Stimulated activated CD8-positive, alpha-beta memory T cell treated with anti-CD3 and anti-CD28 coated beads, Interleukin-4, amount 100 ng/mL, for 1 hour (primary cell): Measurements from ENCODE around the gene ACSL4.
"Not testable (repeated sequence)": the region's sequence is repeated elsewhere in the genome, so short reads cannot be mapped to it uniquely, and the experiment has no call there.

Source experiments
- DNase-seq, 2 donors: peaks; one replicate each; pipeline ENCODE4 v3.0.0-alpha.2; 2020; ENCODE audit warnings: low read depth in 2 of 2, low spot score in 1 of 2

The ACSL4 gene

DNA sequence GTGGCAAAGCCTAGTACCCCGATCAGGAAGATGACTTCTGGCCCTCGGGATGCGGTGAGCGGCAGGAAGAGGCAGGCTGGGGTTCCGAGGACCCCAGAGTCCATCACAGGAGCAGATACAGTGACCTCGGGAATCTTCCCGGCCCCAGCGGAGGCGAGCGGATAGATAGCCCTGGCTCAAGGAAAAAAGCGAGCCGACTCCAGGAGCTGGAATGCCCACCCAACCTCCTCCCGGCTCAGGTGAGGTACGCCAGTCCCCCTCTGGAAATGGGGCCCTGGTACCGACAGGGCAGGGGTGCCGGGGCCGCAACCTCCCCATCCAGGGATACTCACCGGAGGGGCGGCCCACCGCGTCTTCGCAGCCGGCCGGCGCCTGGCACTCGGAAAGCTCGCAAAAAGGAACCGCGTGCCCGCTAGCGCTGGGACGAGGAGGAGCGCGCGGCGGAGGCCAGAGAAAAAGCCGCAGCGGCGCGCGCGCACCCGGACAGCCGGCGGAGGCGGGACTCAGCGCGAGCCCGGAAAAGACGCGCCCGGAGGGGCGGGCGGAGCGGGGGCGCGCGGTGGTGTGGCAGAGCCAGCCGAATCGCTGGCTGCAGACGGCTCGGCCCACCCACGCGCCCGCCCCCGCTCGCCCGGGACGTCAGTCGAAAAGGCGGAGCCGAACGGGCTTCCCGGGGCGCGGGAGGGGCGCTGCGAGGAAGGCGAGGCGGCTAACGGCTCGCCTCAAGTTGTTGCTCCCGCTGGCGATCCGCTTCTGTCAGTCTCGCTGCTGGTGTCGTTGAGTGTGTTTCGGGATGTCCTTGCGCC, at the start of gene ACSL4:
TSS of gene ACSL4 (minus strand) at position 451 of the 806 bp plus-strand sequence. CDS start 49,894 bp downstream, outside the sequence.
- DNase-seq: peak; percentile 63 to 77

DNA sequence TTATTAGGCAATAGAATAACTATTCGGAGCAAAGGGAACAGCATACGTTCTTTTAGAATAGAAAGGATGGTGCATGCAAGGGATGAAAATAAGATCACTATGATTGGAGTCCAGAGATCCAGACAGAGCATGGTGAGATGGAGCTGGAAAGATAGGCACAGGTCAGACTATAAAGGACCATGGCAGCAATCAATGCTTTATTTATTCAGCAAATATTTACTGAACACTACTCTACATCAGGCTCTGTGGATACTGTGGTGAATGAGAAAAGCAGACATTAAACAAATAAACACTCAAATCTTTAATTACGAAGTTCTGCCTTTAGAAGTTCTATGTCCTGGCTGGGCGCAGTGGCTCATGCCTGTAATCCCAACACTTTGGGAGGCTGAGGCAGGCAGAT, 44.7 kb upstream of the ACSL4 start:
- no peak for DNase-seq

DNA sequence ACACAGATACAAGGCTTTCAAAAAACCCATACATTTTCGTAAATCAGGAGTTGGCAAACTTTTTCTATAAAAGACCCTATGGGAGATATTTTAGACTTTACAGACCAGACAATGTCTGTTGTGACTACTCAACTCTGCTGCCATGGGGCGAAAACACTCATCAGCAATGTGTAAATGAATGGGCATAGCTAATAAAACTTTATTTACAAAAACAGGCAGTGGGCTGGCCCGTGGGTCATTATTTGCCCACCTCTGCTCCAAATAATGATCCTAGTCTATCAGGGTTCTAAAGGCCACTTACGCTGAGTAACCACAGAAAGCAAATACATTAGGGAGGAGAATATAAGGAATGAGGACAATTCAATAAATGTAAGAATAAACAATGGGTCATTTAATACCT, 43.9 kb upstream of the ACSL4 start:
- DNase-seq: no peak

DNA sequence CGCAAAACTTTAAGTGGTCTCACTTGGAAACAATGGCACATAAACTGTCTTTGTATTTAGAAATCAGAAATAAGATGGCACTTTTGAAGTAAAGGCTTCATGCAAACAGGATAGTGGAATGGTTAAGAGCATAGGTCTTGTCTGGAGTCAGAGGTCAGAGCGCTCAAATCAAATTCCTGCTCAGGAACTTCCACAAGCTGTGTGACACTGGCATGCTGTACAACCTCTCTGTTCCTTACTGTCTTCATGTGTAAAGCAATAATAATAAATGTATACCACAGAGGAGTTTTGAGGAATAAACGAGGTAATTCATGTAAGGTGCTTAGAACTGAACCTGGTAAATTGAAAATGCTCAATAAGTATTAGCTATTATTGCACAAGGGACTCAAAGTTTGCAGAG, 43.4 kb upstream of the ACSL4 start:
- DNase-seq: no peak

DNA sequence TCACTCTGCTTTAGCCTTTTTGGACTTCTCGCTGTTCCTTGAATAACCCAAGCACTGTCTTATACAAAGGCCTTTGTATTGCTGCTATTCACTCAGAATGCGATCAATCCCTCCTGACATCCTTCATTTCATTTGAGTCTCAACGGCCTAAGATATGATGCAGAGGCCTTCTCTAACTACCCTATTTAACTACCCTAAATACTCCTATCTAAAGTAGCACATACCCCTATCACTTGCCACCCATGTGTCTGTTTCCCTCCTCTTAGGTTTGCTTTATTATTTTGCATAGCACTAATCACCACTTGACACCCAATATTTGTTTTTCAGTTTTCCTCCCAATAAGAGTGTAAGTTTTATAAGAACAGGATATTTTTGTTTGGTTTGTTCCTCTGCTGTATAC, 42.3 kb upstream of the ACSL4 start:
- no peak for DNase-seq

DNA sequence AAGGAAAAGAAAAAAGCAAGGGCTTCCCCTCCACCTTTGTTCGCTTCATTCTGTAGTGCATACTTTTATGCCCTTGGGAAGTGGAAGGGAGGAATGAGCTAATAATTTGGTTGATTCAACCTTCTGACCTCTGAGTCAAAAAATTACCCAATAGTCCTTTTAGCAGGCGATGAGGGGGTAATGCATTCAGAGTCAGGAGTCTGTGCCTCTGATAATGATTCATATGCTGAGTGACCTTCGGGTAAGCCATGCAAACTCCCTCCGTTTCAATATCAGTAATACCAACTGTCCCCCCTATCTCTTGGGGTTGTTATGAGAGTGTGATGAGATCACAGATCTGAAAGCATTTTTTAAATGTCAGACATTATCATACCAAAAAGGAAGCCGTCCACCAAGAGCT, 41.6 kb upstream of the ACSL4 start:
- DNase-seq: no peak

DNA sequence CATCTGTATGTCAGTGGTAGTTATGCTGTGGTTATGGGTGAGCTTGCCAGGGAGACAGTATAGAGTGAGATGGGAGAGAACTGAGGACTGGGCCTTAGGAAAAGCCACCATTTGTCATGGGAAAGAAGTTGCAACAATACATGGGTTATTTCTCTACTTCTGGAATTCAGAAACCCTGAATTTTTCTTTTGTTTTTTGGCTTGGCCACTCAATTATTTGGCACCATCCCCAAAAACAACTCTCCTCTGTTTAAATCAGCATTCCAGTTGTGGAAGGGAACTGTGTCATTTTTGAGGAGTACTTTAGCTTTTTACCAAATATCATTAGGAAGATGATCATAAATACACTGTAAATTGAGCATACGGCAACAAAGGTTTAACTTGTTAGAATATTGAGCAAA, 41.1 kb upstream of the ACSL4 start:
- no peak for DNase-seq

DNA sequence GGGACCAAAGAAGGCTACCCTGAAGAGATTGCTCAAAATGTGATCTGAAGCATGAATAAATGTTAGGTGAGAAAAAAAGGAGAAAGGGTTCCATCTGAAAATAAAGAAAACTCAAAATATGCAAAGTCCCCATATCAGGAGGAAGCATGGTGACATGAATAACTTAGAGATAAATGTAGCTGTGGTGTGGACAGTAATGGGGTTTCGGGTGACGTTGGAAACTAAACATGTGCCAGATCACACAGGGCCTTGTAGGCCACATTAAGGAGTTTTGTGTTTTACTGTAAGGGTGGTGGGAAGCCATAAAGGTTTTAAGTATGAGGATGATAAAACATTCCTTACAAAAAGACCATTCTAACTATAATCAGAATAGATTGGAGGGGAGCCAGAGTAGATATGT, 40.3 kb upstream of the ACSL4 start:
- no peak for DNase-seq

DNA sequence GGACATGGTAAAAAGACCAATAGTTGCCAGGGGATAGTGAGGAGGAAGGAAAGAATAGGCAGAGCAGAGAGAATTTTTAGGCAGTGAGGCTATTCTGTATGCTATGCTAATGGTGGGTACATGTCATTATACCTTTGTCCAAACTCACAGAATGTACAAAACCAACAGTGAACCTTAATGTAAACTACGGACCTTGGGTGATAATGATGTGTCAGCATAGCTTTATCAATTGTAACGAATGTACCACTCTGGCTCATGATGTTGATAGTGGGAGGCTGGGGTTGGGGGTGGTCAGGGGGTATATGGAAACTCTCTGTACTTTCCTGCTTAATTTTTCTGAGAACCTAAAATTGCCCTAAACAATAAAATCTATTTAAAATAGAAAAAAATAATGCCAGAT, 37.7 kb upstream of the ACSL4 start:
- DNase-seq: no peak

DNA sequence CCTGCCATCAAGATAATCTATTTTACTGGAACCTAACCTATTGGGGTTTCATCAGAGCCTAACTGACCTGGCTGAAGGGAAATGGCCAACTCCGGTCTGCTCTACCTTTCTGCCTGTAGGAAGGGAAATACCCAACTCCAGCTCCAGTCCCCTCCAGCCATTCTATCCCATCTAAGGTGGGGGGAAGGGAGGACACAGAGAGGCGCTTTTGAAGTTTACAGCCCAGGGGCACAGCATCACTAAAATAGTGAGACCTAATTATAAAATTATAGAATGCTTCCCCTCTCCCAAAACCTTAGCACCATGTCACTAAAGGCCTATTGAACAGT, 27.8 kb upstream of the ACSL4 start:
- DNase-seq: no peak

DNA sequence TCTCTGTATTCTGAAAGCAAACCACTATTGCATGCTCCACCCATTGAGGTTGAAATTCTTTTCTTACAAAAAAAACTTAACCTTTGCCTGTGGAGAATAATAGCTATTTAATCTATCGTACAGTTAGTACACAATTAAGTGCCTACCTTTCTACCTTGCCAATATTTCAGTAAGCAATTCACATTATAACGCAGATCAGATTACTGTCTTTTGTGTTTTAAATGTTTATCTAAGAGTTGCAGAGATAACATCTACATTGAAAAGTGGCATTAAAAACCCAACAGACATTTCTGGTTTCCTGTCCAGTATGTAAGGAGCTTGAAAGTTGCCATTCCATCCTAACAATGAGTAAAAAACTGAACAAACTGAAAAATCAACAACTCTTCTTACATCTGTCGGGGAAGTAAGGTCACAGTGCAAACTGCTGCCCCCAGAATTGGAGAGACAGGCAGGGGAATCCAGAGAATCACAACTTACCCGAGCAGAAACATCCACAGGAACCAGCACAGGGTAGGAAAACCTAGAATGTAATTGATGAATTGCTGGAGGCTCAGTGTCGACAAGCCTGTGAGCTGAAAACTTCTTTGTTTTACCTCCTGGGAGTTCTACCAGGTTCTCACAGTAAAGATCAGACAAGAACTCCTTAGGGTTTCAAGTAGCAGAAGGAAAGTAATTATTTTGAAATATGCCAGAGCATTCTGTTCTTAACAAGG, 27.3 kb upstream of the ACSL4 start:
- DNase-seq: no peak

DNA sequence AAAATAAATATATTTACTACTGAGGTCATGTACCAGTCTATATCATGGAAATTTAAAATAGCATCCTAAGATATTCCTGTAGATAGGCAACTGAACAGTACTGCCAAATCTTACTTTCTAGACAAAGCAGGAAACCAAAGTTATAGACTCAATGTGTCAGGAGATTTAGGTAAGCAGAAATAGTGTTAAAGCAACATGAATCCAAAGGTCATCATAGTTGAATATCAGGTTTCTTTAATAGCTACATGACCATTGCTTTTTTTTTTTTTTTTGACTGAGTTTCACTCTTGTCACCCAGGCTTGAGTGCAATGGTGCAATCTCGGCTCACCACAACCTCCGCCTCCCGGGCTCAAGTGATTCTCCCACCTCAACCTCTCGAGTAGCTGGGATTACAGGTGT, 20.2 kb upstream of the ACSL4 start:
- no peak for DNase-seq

DNA sequence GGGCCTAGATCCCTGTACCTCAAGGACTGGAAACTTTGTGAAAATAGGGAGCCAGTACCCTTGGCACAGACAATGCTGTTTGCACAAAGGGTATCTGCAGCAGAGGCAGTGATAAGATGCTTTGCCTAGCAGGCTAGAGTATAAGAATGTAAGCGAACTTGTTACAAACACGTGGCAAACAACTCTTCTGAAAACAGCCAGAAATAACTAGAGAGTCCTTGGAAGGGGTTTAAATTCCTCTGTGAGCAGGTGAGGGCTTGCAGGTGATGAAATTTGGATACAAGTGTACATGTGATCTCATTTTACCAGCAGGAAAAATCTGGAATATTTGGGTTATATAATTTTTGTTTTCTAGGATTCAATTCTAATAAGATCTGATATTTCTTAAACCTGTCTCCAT, 18.6 kb upstream of the ACSL4 start:
- no peak for DNase-seq

DNA sequence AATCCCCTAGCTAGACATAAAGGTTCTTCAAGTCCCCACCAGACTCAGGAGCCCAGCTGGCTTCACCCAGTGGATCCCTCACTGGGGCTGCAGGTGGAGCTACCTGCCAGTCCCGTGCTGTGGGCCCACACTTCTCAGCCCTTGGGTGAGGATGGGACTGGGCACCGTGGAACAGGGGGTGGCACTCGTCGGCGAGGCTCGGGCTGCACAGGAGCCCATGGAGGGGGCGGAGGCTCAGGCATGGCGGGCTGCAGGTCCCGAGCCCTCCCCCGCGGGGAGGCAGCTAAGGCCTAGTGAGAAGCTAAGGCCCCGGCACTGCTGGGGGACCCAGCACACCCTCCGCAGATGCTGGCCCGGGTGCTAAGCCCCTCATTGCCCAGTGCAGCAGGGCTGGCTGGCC, 16.1 kb upstream of the ACSL4 start:
- DNase-seq: no peak

DNA sequence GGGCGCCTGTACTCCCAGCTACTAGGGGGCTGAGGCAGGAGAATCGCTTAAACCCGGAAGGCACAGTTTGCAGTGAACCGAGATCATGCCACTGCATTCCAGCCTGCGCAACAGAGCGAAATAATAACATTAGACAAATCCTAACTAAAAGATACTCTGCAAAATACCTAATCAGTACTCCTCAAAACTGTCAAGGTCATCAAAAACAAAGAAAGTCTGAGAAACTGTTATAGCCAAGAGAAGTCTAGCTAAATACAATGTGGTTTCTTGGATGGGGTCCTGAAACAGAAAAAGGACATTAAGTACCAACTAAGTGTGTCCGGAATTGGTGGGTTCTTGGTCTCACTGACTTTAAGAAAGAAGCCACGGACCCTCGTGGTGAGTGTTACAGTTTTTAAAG, 14.6 kb upstream of the ACSL4 start:
- no peak for DNase-seq

DNA sequence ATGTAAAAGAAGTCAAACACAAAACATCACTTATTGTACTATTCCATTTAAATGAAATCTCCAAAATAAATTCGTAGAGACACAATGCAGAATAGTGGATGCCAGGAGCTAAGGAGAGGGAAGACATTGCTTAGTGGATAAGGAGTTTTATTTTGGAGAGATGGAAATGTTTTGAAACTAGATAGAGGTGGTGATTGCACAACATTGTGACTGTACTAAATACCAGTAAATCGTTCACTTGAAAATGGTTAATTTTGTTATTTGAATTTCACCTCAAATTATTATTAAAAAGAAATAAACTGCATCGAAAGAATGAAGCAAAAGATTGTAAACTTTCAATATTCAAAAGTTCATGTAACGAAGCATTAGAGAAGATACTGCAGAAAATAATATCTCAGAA, 9.7 kb upstream of the ACSL4 start:
- no peak for DNase-seq

DNA sequence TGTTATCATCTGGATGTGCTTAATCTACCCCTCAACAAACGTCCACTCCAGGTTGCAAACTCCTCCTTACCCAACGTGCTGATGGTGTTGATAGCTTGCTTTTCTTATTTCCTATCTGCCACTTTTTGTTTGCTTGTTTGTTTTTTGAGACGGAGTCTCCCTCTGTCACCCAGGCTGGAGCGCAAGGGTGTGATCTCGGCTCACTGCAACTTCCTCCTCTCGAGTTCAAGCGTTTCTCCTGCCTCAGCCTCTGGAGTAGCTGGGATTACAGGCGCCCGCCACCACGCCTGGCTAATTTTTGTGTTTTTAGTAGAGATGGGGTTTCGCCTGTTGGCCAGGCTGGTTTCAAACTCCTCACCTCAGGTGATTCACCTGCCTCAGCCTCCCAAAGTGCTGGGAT, 7.8 kb upstream of the ACSL4 start:
- not testable (repeated sequence) for DNase-seq

DNA sequence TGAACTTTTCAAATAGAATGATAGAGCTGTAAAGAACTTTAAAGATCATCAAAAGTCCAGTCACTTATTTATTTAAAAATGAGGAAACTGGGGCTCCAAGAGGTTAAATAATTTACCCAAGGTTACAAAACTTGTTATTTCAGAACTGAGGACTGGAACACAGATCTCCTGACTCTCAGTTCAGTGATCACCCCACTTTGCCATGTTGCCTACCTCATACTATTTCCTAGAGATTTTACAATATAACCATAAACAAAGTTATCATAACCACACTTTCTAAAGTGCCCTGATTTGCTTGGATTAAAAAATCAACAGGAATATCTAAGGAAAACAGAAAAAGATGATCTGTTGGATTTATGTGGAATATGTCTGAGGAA, 7.4 kb upstream of the ACSL4 start:
- DNase-seq: no peak

DNA sequence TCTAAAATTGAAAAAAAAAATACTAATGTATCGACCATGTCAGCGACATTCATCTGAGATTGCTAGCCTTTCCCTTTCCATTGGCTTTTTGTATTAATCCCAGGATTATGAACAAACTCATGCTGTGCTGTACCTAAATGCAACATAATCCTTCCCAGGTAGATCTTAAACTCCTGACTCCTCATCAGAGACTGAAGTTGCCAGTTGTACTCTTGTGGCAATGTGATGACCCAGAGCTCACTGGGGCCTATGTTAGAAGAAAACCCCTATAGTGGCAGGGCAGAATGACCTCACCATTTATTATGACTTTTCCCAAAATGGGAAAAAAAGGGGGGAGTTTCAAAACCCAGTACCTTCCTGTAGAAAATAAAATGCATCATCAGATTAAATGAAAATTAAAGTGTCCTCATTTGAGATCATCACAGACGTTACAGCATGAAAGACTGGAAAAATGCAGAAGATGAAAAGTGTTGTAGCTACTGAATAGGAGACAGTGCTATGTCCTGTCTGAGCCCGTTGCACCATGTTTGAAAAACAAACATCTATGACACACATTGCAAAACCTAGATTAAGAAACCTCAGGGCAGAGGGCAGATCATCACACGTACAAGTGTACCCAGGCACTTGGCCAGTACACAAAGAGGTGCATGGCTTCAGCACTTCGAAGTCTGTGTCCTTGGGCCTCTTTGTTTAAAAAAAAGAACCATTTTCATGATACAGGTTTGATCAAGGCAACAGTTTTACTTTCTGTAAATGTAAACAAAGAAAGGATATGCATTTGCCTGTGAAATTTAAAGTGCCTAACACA, 6.8 kb upstream of the ACSL4 start:
- no peak for DNase-seq

DNA sequence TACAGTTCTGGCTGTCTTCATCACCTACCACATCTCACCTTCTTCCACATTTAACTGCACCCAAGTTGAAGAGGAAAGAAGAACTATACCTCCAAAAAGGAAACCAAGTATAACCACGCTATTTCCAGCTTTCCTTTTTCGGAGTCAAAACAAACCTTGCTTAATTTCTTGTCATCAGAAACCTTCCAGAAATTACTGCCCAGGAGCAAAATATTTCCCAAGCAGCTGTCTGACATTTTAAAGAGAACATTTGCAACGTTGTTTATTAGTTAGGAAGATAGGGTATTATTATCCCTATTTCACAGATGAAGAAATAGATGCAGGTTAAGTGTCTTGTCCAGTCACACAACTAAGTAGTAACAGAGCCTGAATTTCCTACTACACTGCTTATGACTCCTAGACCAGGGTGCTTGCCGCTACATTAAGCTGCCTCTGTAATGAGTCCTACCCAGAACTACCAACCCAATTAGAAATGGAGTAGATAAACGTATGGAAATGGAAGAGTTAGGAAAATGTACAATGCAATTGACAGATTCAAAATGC, 2.2 kb upstream of the ACSL4 start:
- DNase-seq: no peak

DNA sequence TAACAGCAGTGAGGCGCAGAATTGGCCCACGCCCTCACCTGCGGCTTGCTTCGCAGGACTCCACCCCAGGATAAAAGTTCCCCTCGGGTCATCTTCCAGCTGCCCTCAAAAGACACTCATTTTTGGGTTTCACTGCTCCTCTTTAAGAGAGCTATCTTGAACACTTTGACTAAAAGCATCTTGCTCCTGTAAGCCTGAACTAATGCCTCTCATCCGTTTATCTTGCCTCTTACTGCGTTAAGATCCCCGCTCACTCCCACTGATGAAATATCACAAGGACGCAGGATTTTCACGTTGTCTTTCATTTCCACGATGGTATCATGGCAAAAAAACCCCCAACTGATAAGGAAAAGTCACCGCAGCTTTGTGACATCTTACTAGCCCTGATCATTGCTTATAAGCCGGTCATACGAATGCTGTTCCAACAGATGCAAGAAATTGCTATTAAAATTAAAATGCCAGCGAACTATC, 591 bp upstream of the ACSL4 start:
- no peak for DNase-seq
